ENCODE measurements around the gene FLAD1.

DNA sequence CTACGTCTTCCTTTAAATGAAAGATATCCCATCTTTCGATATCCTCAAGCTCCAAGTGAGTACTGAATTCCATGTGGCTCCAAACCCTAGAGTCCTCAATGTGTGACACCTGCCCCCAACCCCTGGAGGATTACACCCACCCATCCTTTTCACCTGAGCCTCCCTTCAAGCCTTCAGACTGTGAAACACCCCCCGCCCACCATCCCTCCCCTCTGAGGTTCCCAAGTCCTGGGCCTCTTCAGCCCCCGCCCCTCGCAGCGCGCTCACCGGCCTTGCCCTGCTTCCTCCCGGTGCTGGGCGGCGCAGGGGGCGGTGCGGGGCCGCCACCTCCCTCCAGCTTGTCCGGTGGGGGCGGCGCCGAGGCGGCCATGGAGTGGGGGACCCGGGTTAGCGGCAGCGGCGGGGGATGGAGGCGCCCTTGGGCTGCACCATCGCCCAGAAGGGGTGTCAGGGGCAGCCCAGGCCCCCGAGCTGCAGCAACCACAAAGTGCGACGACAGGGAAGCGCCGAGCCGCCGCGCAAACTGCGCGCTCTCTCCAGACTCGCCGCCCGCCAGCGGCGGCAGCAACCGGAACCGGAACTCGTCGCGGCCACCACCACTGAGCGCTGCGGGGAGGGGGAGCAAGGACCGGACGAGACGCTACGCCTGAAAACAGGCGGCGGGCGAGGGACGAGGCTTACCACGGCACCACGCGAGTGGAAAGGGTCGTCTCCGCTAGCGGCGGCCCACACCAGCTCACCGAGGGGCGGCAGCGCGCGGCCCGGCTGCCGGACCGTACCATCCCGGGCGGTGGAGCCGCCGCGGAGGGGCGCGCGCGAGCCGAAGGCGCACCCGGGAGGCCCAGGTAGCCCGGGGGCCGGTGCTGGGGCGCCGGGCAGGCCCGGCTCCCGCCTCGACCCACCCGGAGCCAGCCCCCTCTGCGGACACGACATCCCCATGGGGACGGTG is 21.7 kb upstream of the FLAD1 start, which contains the start of gene PYGO2:
- TF ChIP-seq, protein P1, sequence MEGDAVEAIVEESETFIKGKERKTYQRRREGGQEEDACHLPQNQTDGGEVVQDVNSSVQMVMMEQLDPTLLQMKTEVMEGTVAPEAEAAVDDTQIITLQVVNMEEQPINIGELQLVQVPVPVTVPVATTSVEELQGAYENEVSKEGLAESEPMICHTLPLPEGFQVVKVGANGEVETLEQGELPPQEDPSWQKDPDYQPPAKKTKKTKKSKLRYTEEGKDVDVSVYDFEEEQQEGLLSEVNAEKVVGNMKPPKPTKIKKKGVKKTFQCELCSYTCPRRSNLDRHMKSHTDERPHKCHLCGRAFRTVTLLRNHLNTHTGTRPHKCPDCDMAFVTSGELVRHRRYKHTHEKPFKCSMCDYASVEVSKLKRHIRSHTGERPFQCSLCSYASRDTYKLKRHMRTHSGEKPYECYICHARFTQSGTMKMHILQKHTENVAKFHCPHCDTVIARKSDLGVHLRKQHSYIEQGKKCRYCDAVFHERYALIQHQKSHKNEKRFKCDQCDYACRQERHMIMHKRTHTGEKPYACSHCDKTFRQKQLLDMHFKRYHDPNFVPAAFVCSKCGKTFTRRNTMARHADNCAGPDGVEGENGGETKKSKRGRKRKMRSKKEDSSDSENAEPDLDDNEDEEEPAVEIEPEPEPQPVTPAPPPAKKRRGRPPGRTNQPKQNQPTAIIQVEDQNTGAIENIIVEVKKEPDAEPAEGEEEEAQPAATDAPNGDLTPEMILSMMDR (IDR thresholded peaks at IDR 0.05): peak in 3 of 4 experiments; percentile 76 to 83 (median 82)
- no peak for TF ChIP-seq EP300 (IDR thresholded peaks at IDR 0.05)

Data from gastroesophageal sphincter (tissue), 3 donors.